GM23338 (cell line): Measurements from ENCODE around the gene IFNG. TPM values are rescaled to one million over a fixed set of nuclear protein-coding genes. Genes with fewer than 3 reads are reported as not detected.

Experiments used
- ATAC-seq: fragments of 200-7000 bp; cut with Tn5 transposase; 3 replicates; pipeline ENCODE4 v1.9.1; 2020
- DNase-seq: peaks from one replicate; pipeline ENCODE4 v3.0.0-alpha.2; 2015; ENCODE audit warnings: low spot score
- H2AFZ ChIP-seq: fragments of 200-600 bp; sonication (generic); 2 replicates; pipeline ENCODE4 v1.8.0; 2016; ENCODE audit warnings: antibody characterized with exemption, mild to moderate bottlenecking, moderate library complexity
- H3F3A ChIP-seq: fragments of 200-600 bp; sonication (generic); replicated peaks from 2 replicates; pipeline ENCODE4 v1.8.0; 2017; ENCODE audit warnings: antibody characterized with exemption, mixed run types, low read depth
- H3K27ac ChIP-seq: fragments of 200-600 bp; sonication (generic); 2 replicates; pipeline ENCODE4 v1.6.1; 2016; ENCODE audit warnings: low read depth
- H3K27me3 ChIP-seq: fragments of 200-600 bp; sonication (generic); 2 replicates; pipeline ENCODE4 v1.8.0; 2016; ENCODE audit warnings: mild to moderate bottlenecking, mixed run types, moderate library complexity; ENCODE audit not compliant: insufficient read depth
- H3K36me3 ChIP-seq: fragments of 200-600 bp; sonication (generic); 2 replicates; pipeline ENCODE4 v1.8.0; 2016; ENCODE audit warnings: mild to moderate bottlenecking; ENCODE audit not compliant: insufficient read depth
- H3K4me1 ChIP-seq: fragments of 200-600 bp; sonication (generic); 2 replicates; pipeline ENCODE4 v1.8.0; 2016; ENCODE audit warnings: mild to moderate bottlenecking, moderate library complexity; ENCODE audit not compliant: insufficient read depth
- H3K4me2 ChIP-seq: fragments of 200-600 bp; sonication (generic); 2 replicates; pipeline ENCODE4 v1.7.1; 2017; ENCODE audit warnings: mixed run types
- H3K4me3 ChIP-seq: fragments of 200-600 bp; sonication (generic); 2 replicates; pipeline ENCODE4 v1.6.1; 2016; ENCODE audit warnings: mixed run types
- H3K79me2 ChIP-seq: fragments of 200-600 bp; sonication (generic); replicated peaks from 2 replicates; pipeline ENCODE4 v1.8.0; 2017; ENCODE audit warnings: mild to moderate bottlenecking; ENCODE audit not compliant: insufficient read depth
- H3K9me2 ChIP-seq: fragments of 200-600 bp; sonication (generic); 2 replicates; pipeline ENCODE4 v1.8.0; 2017; ENCODE audit not compliant: insufficient read depth
- H4K20me1 ChIP-seq: fragments of 200-600 bp; sonication (generic); replicated peaks from 2 replicates; pipeline ENCODE4 v1.8.0; 2017; ENCODE audit warnings: mild to moderate bottlenecking; ENCODE audit not compliant: insufficient read depth
- H3K27ac Mint-ChIP-seq: 2 replicates; pipeline ENCODE4 v1.8.0; 2020; ENCODE audit warnings: inconsistent platforms, mild to moderate bottlenecking, moderate library complexity, mixed read lengths
- H3K27me3 Mint-ChIP-seq: 3 replicates; pipeline ENCODE4 v1.8.0; 2022; ENCODE audit warnings: low read depth, mild to moderate bottlenecking, moderate library complexity, mixed read lengths, inconsistent platforms; ENCODE audit not compliant: insufficient read depth, poor library complexity
- H3K36me3 Mint-ChIP-seq: 3 replicates; pipeline ENCODE4 v1.8.0; 2021; ENCODE audit warnings: low read depth, mild to moderate bottlenecking, inconsistent platforms, moderate library complexity, mixed read lengths
- H3K4me1 Mint-ChIP-seq: 3 replicates; pipeline ENCODE4 v1.8.0; 2020; ENCODE audit warnings: mild to moderate bottlenecking, inconsistent platforms, mixed read lengths
- H3K4me3 Mint-ChIP-seq: 3 replicates; pipeline ENCODE4 v1.8.0; 2021; ENCODE audit warnings: moderate library complexity, mild to moderate bottlenecking, inconsistent platforms, mixed read lengths
- H3K9me3 Mint-ChIP-seq: 3 replicates; pipeline ENCODE4 v1.8.0; 2020; ENCODE audit warnings: moderate library complexity, mild to moderate bottlenecking, inconsistent platforms, mixed read lengths
- CREB1 ChIP-seq: fragments of 250-450 bp; sonication (Bioruptor Pico); IDR thresholded peaks from 2 replicates; pipeline ENCODE4 v1.5.0; 2020; ENCODE audit warnings: low read depth, mild to moderate bottlenecking, moderate library complexity
- EZH2 ChIP-seq: fragments of 200-600 bp; sonication (generic); IDR thresholded peaks from one replicate; pipeline ENCODE4 v1.8.0; 2017; ENCODE audit warnings: antibody characterized with exemption, mild to moderate bottlenecking, low read depth; ENCODE audit not compliant: unreplicated experiment
- EZH2phosphoT487 ChIP-seq: fragments of 200-600 bp; sonication (generic); IDR thresholded peaks from one replicate; pipeline ENCODE4 v1.8.1; 2018; ENCODE audit warnings: antibody characterized with exemption; ENCODE audit not compliant: unreplicated experiment
- JUNB ChIP-seq: IDR thresholded peaks from one replicate; pipeline ENCODE4 v1.6.1; 2016; ENCODE audit warnings: antibody characterized with exemption; ENCODE audit not compliant: unreplicated experiment
- NANOG ChIP-seq: IDR thresholded peaks from 2 replicates; pipeline ENCODE4 v1.6.1; 2016; ENCODE audit warnings: antibody characterized with exemption, borderline replicate concordance
- POLR2AphosphoS5 ChIP-seq: IDR thresholded peaks from 2 replicates; pipeline ENCODE4 v1.6.1; 2016; ENCODE audit warnings: antibody characterized with exemption, low read depth
- STAT1 ChIP-seq: IDR thresholded peaks from one replicate; pipeline ENCODE4 v1.6.1; 2016; ENCODE audit warnings: antibody characterized with exemption; ENCODE audit not compliant: unreplicated experiment
- ZNF114 ChIP-seq: fragments of 250-450 bp; sonication (Bioruptor Pico); IDR thresholded peaks from 2 replicates; pipeline ENCODE4 v1.5.0; 2020; ENCODE audit warnings: mild to moderate bottlenecking, moderate library complexity
- ZNF331 ChIP-seq: fragments of 250-450 bp; sonication (Bioruptor Pico); IDR thresholded peaks from 2 replicates; pipeline ENCODE4 v1.5.0; 2020; ENCODE audit warnings: low read depth, mild to moderate bottlenecking, moderate library complexity
- ZNF462 ChIP-seq: fragments of 250-450 bp; sonication (Bioruptor Pico); IDR thresholded peaks from 2 replicates; pipeline ENCODE4 v1.5.0; 2020; ENCODE audit warnings: mild to moderate bottlenecking, moderate library complexity
- polyA plus RNA-seq: library from polyadenylated mRNA; unstranded; fragments of >200 nt; fragmentation: Nextera tagmentation; extraction: Ambion mirVana; gene quantifications from 2 replicates; pipeline ENCODE4 v1.2.1, GENCODE V29; 2016
- total RNA-seq: library from RNA; depleted of rRNA; stranded (reverse); fragments of >200 nt; shearing (Covaris generic); gene quantifications from 2 replicates; pipeline ENCODE4 v1.2.3, GENCODE V29; 2014
- TF ChIP-seq, protein P1 (sequence below): IDR thresholded peaks from 2 replicates; pipeline ENCODE4 v1.6.1; 2016; ENCODE audit warnings: antibody characterized with exemption
- TF ChIP-seq, protein P2 (sequence below), 2 experiments: fragments of 200-600 bp in 1 of 2; sonication (generic) in 1 of 2; conservative IDR thresholded peaks; 2 replicates each; pipeline versions ENCODE4 v1.5.1 to v1.6.1; 2016 to 2017; ENCODE audit warnings: antibody characterized with exemption in 2 of 2, low read depth in 2 of 2, mild to moderate bottlenecking in 2 of 2, moderate library complexity in 1 of 2
- TF ChIP-seq, protein P3 (sequence below): IDR thresholded peaks from one replicate; pipeline ENCODE4 v1.6.1; 2018; ENCODE audit warnings: antibody characterized with exemption; ENCODE audit not compliant: unreplicated experiment

Gene IFNG
- total and polyA plus RNA-seq, 2 experiments from 2014 or later, result not detected

GRCh38 chr12:68190301-68190700, 30.8 kb upstream of the IFNG start:
- H3K27me3 Mint-ChIP-seq, result peaks cover 2% of the 10 kb centered on the region
- Histone ChIP-seq H2AFZ (no peak overlapping the region), H3K36me3 (no peaks in the 10 kb centered on the region), H3K27me3 (no peaks in the 10 kb centered on the region), H4K20me1 (no peaks in the 10 kb centered on the region), H3F3A (no peaks in the 10 kb centered on the region), H3K4me3 (no peak overlapping the region), H3K9me2 (0 out of 2 replicates have a peak, but pooled peaks cover 3% of the 10 kb centered on the region), H3K4me1 (no peaks in the 10 kb centered on the region), H3K4me2 (no peak overlapping the region), H3K79me2 (no peaks in the 10 kb centered on the region), H3K27ac (no peak overlapping the region)
- no peak for ATAC-seq
- H3K9me3 Mint-ChIP-seq, result no peaks in the 10 kb centered on the region; the same call in 2 of the 3 replicates
- H3K36me3 Mint-ChIP-seq, result no peaks in the 10 kb centered on the region
- DNase-seq, result no peak
- H3K4me1 Mint-ChIP-seq, result no peaks in the 10 kb centered on the region
- no peak overlapping the region for H3K4me3 Mint-ChIP-seq
- TF ChIP-seq, protein P1, sequence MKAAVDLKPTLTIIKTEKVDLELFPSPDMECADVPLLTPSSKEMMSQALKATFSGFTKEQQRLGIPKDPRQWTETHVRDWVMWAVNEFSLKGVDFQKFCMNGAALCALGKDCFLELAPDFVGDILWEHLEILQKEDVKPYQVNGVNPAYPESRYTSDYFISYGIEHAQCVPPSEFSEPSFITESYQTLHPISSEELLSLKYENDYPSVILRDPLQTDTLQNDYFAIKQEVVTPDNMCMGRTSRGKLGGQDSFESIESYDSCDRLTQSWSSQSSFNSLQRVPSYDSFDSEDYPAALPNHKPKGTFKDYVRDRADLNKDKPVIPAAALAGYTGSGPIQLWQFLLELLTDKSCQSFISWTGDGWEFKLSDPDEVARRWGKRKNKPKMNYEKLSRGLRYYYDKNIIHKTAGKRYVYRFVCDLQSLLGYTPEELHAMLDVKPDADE, result no peak
- no peak for TF ChIP-seq ZNF331 (CRISPR knock-in tag)
- no peak for TF ChIP-seq CREB1
- no peak for TF ChIP-seq EZH2
- TF ChIP-seq NANOG, result no peak
- no peak for TF ChIP-seq JUNB
- TF ChIP-seq, protein P2, sequence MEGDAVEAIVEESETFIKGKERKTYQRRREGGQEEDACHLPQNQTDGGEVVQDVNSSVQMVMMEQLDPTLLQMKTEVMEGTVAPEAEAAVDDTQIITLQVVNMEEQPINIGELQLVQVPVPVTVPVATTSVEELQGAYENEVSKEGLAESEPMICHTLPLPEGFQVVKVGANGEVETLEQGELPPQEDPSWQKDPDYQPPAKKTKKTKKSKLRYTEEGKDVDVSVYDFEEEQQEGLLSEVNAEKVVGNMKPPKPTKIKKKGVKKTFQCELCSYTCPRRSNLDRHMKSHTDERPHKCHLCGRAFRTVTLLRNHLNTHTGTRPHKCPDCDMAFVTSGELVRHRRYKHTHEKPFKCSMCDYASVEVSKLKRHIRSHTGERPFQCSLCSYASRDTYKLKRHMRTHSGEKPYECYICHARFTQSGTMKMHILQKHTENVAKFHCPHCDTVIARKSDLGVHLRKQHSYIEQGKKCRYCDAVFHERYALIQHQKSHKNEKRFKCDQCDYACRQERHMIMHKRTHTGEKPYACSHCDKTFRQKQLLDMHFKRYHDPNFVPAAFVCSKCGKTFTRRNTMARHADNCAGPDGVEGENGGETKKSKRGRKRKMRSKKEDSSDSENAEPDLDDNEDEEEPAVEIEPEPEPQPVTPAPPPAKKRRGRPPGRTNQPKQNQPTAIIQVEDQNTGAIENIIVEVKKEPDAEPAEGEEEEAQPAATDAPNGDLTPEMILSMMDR (conservative IDR thresholded peaks at IDR 0.05; ENCODE audit: low read depth in 2 of 2), result no peak
- no peak for TF ChIP-seq POLR2AphosphoS5
- no peak for TF ChIP-seq ZNF462 (CRISPR knock-in tag)
- no peak for TF ChIP-seq EZH2phosphoT487
- TF ChIP-seq, protein P3, sequence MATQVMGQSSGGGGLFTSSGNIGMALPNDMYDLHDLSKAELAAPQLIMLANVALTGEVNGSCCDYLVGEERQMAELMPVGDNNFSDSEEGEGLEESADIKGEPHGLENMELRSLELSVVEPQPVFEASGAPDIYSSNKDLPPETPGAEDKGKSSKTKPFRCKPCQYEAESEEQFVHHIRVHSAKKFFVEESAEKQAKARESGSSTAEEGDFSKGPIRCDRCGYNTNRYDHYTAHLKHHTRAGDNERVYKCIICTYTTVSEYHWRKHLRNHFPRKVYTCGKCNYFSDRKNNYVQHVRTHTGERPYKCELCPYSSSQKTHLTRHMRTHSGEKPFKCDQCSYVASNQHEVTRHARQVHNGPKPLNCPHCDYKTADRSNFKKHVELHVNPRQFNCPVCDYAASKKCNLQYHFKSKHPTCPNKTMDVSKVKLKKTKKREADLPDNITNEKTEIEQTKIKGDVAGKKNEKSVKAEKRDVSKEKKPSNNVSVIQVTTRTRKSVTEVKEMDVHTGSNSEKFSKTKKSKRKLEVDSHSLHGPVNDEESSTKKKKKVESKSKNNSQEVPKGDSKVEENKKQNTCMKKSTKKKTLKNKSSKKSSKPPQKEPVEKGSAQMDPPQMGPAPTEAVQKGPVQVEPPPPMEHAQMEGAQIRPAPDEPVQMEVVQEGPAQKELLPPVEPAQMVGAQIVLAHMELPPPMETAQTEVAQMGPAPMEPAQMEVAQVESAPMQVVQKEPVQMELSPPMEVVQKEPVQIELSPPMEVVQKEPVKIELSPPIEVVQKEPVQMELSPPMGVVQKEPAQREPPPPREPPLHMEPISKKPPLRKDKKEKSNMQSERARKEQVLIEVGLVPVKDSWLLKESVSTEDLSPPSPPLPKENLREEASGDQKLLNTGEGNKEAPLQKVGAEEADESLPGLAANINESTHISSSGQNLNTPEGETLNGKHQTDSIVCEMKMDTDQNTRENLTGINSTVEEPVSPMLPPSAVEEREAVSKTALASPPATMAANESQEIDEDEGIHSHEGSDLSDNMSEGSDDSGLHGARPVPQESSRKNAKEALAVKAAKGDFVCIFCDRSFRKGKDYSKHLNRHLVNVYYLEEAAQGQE, result no peak
- no peak for TF ChIP-seq ZNF114 (CRISPR knock-in tag)
- no peak for TF ChIP-seq STAT1
- no peak overlapping the region for H3K27ac Mint-ChIP-seq
